HG02759 (cell line): ENCODE measurements around the gene UBE2K.
"Not testable (repeated sequence)": the region's sequence is repeated elsewhere in the genome, so short reads cannot be mapped to it uniquely, and the experiment has no call there.

ENCODE experiments used
- ATAC-seq: cut with Tn5 transposase; IDR thresholded peaks from one replicate; pipeline ENCODE4 v1.9.1; 2021; ENCODE audit warnings: mild to moderate bottlenecking, moderate library complexity; ENCODE audit not compliant: unreplicated experiment

Gene UBE2K

DNA sequence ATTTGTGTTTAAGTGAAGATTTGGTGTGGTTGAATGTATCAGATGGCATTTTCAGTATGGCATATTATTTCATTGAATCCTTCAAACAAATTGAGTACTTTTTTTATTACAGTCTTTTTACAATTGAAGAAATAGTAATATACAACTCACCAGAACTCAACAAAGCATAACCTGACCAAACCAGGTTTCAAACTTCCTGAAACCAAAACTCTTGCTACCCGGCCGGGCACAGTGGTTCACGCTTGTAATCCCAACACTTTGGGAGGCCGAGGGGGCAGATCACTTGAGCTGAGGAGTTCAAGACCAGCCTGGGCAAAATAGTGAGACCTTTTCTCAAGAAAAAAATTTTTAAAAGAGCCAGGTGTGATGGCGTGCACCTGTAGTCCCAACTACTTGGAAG is 94.2 kb downstream of the UBE2K start:
- no peak for ATAC-seq

DNA sequence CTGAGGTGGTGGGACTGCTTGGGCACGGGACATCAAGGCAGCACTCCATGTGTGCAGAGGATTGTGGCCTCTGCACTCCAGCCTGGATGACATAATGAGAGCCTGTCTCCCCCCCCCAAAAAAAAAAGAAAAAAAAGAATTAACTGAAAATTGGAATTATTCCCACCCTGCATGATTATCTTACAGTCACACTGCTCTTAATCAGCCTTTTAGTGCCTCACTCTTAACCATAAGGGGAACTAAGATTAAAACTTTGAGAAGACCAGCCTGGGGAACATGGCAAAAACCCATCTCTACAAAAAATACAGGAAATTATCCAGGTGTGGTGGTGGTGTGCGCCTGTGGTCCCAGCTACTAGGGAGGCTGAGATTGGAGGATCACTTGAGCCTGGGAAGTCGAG is 94.6 kb downstream of the UBE2K start:
- ATAC-seq, result no peak

DNA sequence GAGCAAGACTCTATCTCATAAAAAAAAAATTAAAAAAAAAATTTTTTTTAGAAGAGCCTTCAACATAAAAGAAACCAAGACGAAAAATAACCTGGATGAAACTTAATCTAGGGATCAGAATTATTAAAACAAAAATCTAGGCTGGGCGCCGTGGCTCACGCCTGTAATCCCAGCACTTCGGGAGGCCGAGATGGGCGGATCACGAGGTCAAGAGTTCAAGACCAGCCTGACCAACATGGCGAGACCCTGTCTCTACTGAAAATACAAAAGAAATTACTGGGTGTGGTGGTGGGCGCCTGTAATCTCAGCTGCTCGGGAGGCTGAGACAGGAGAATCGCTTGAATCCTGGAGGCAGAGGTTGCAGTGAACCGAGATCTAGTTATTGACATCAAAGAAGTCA is 95.0 kb downstream of the UBE2K start:
- not testable (repeated sequence) for ATAC-seq

DNA sequence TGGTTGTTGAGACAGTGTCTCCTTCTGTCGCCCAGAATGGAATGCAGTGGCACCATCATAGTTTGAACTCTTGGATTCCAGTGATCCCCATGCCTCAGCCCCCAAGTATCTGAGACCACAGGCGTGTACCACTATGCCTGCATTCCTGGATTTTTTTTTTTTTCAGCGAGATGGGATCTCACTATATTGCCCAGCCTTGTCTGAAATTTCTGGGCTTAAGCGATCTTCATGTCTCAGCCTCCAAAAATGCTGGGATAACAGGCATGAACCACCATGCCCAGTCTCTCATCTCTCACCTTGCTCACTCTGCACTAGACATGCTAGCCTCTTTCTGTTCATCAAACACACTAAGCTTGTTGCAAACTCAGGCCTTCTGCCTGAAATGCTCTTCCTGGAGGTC is 104.1 kb downstream of the UBE2K start:
- no peak for ATAC-seq

DNA sequence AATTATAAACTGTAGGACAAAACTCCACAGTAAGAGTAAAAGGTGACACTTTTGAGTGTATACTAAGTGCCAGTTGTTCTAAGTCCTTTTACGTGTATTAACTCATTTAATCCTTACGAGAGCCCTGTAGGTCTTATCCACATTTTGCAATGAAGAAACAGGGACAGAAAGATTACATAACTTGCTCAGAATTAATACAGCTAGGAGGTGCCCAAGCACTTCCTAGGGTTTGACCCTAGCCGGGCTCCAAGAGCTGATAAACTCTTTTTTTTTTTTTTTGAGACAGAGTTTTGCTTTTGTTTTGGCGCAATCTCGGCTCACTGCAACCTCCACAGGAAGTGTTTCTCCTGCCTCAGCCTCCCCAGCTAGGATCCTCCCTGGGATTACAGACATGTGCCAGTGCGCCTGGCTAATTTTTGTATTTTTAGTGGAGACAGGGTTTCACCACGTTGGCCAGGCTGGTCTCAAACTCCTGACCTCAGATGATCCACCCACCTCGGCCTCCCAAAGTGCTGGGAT is 110.4 kb downstream of the UBE2K start:
- no peak for ATAC-seq

DNA sequence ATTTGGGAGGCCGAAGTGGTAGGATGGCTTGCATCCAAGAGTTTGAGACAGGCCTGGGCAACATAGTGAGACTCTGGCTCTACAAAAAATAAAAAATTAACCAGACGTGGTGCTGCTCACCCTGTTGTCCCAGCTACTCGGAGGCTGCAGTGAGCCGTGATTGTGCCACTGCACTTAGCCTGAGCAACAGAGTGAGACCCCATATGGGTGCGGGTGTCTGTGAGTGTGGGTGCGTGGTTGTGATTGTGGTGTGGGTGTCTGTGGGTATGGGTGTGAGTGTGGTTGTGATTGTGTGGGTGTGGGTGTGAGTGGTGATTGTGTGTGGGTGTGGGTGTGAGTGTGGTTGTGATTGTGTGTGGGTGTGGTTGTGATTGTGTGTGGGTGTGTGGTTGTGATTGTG is 114.6 kb downstream of the UBE2K start:
- no peak for ATAC-seq

DNA sequence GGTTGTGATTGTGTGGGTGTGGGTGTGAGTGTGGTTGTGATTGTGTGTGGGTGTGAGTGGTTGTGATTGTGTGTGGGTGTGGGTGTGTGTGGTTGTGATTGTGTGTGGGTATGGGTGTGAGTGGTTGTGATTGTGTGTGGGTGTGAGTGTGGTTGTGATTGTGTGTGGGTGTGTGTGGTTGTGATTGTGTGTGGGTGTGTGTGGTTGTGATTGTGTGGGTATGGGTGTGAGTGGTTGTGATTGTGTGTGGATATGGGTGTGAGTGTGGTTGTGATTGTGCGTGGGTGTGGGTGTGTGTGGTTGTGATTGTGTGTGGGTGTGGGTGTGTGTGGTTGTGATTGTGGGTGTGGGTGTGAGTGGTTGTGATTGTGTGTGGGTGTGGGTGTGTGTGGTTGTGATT is 115.1 kb downstream of the UBE2K start:
- ATAC-seq, result not testable (repeated sequence)

DNA sequence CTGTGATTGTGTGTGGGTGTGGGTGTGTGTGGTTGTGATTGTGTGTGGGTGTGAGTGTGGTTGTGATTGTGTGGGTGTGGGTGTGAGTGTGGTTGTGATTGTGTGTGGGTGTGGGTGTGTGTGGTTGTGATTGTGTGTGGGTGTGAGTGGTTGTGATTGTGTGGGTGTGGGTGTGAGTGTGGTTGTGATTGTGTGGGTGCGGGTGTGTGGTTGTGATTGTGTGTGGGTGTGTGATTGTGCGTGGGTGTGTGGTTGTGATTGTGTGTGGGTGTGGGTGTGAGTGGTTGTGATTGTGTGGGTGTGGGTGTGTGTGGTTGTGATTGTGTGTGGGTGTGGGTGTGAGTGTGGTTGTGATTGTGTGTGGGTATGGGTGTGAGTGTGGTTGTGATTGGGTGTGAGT is 115.8 kb downstream of the UBE2K start:
- not testable (repeated sequence) for ATAC-seq

DNA sequence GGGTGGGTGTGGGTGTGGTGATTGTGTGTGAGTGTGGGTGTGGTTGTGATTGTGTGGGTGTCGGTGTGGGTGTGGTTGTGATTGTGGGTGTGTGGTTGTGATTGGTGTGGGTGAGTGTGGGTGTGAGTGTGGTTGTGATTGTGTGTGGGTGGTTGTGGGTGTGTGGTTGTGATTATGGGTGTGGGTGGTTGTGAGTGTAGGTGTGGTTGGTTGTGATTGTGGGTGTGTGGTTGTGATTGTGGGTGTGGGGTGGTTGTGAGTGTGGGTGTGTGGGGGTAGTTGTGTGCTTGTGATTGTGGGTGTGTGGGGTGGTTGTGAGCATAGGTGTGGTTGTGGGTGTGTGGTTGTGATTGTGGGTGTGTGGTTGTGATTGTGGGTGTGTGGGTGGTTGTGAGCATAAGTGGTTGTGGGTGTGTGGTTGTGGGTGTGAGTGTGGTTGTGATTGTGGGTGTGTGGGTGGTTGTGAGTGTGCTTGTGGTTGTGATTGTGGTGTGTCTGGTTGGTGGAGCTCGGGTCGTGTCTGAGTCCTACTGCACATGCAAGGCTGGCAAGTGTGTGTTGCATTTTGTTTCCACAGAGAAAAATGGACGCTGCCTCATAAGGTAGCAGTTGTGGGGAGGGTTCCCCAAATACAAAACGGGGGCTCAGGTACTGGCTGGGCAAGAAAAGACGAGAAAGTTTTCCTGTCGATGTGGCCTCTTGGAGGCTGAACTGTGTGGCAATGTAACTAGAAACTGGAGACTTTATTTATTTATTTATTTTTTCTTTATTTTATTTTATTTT is 116.7 kb downstream of the UBE2K start:
- no peak for ATAC-seq

DNA sequence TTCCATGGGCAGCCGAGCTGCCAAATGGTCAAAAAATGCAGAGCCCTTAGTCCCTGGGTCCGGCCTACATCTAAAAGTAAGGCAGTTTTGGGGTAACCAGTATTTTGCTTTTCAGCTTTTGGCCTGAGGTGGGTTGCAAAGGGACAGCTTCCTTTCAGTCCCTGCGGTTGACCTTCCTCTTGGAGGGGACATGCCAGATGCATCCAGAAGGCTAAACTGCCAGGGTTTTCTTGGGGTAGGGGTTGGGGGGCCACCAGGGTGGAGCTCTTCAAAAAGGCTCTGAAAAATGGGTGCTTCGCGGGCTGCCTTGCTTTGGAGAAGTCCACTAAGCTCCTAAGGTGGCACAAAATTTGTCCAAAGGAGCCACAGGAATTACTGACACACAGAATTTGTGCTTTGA is 120.7 kb downstream of the UBE2K start:
- no peak for ATAC-seq

DNA sequence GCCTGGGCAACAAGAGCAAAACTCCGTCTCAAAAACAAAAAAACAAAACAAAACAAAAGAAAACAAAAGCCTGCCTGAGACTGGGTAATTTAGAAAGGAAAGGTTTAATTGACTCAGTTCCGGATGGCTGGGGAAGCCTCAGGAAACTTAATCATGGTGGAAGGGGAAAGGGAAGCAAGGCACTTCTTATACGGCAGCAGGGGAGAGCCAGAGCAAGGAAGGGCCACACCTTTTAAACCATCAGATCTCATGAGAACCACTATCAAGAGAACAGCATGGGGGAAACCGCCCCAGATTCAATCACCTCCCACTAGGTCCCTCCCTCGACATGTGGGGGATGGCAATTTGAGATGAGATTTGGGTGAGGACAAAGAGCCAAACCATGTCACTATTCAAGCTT is 122.2 kb downstream of the UBE2K start:
- ATAC-seq, result no peak

DNA sequence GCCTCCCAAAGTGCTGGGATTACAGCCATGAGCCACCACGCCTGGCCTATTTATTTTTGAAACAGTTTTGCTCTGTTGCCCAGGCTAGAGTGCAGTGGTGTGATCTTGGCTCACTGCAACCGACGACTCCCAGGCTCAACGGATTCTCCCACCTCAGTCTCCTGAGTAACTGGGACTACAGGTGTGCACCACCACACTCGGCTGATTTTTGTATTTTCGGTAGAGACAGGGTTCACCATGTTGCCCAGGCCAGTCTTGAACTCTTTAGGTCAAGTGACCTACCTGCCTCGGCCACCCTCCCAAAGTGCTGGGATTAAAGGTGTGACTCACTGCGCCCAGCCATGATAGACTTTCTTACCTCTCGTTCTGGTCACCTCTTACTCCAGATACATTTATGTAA is 124.0 kb downstream of the UBE2K start:
- no peak for ATAC-seq

DNA sequence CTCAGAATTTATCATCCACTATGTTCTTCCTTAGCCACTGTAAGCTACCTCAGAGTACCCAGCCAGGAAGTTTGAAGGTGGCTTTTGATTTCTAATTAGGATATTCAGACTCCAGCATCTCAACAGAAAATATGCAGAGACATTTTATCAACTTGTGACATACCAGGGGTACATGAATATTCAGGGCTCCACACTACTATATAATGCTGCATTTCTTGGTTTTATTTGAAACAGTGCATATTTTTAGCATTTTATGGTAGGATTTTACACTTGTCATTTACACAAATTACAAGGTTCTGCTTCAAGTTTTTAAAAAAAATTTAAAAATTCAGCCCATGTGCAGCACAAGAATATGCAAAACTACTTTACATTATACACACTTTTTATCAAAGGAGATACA is 124.7 kb downstream of the UBE2K start:
- ATAC-seq, result no peak

DNA sequence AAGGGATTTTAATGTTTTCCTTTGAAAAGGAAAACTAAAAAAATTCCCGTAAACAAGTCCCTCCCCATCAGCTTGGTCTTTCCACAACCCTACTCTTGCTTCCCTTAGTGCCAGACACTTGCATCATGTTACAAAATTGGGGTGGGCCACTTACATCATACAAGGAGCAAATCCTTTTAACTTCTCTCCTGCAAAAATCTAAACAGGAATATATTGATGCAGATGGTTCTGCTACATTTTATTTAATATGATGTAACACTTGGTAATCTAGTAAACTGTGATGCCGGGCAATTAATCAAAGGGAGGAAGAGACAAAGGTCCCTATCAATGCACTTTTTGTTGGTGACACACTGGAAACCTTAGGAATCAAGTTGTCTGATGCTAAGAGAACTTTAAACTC is 125.3 kb downstream of the UBE2K start:
- ATAC-seq, result no peak

DNA sequence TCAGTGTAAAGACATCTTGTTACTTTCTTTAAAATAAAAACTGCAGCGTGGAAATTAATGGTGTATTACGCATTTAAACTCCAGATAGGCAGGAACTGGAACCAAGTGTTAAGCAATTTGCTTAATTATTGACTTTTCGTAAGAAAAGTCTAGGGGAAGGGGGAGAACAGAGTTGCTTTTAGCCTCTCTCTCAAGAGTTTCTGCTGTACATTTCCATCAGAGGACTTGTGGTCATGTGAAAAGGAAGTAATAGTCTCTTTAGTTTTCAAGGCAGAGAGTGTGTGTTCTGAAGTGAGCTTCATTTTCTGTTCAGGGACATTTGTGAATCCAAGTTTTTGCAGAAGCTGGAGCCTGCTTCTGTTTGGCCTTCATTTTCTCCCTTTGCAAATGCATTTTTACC is 127.2 kb downstream of the UBE2K start:
- ATAC-seq, result no peak

DNA sequence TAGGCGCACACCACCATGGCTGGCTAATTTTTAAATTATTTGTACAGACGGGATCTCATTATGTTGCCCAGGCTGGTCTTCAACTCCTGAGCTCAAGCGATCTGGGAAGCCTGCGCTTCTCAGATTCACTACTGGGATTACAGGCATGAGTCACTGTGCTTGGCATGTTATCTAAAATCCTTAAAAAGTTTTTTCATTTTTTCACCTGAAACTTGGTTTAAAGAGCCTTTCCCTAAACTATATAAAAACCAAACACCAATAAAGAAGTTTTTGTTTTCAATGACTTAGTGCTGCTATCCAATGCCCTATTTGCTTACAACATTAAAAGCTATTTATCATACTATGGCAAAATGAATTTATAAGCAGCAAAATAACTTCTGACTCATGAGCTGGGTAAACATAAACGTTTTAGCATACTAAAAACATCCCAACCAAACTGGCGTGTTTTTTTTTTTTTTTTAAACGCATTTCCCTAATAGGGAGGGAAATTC is 127.8 kb downstream of the UBE2K start:
- ATAC-seq, result no peak
